ELR (cell line): ENCODE measurements around the gene SH3PXD2A.
A peak's percentile ranks its signal among the peaks of the same experiment; 100 is the strongest.

Source experiments
- DNase-seq: peaks from one replicate; pipeline ENCODE4 v3.0.0-alpha.2; 2015; ENCODE audit warnings: low read depth

The SH3PXD2A gene

DNA sequence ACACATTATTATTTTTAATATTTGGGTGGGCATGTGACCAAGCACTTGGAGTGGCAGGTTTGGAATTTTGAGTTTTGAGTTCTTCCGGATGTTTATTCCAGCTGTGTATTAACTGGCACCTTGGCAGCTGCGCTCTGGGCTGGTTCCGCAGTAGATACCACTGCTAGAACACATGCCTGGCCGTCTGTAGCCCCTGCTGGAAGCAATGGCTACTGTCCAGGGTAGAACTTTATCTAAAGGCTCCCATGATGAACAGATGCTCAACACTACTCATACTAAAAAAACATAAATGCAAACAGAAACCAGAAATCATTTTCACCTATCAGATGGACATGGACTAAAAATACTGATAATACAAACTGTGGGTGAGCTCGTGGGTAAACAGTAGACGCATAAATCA lies 19.4 kb upstream of the SH3PXD2A start:
- DNase-seq, result no peak

- DNase-seq, result peak; percentile 85
These were observed 17.0 kb upstream of the SH3PXD2A start for GRCh38 chr10:103872137-103872931.

DNA sequence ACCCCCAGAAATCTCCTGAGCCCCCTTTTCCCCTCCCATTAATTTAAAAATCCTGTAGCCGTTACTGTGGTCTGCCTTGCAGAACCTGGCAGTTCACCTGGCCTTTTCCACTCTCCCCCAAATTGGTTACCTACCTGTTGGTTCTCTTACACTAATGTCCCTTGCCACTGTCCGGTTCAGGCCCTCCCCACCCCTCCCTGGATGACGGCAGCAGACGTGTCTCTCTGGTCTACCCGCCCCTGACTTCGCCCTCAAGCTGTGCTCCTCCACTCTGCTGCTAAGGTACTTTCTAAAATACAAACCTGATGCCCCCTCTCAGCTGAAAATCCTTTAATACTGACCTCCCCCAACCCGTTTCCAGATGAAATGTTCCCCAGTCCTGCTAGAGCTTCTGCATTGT lies 15.6 kb upstream of the SH3PXD2A start:
- no peak for DNase-seq

DNA sequence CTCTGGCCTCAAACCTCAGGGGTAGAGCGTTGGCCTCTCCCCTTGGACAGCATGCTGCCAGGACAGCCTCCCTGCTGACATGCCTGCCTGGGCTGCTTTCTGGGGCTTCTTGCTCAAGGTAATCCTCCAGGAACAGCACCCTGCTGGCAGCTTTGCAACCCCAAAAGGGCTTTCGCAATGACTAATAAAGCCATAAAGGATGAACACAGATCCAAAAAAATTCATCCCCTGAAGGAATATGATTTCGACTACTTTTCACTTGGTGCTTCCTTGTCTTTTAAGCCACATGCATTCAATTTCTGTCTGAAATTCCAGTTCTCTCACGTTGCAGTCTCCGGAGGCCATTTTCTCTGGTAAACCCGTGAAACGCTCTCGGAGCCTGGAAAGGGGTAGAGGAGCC lies 15.1 kb upstream of the SH3PXD2A start:
- peak; percentile 83 for DNase-seq

- DNase-seq, result no peak
These were observed 14.0 kb upstream of the SH3PXD2A start for GRCh38 chr10:103869336-103869735.

DNA sequence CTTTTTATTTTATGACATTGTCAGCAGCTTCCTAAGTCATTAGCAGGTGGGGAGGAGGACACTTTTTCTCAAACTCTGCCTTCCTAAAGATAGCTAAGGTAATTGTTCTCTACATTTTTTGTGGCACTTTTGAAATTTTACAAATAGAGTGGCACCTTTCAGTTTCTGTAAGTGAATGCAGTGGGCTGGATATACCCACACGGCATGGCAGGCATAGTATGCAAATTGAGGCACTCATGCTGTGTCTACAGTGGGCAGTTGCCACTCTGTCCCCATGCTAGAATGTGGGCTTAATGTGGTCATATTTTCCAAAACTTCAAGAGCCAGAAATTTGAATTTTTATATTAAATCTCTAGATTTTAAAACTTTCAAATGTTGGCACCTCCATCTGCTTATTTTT lies 12.8 kb upstream of the SH3PXD2A start:
- no peak for DNase-seq

DNA sequence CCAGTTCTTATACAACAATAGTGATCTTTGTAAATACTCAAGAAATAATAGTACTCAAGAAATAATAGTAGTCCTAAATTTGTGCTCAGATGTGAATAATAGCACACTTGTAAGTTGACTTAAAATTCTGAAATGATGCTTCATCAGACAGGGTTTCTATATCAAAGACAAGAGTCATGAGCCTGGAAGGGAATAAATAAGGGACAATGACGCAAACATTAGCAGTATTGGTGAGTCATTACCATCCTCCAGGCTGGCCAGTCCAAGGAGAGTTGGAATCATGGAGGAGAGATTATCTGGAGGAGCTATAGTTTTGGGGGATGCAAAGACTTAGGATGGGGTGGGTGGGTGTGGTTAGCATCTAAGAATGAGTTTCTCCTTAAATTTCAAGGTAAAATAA lies 6.1 kb upstream of the SH3PXD2A start:
- peak; percentile 92 for DNase-seq

DNA sequence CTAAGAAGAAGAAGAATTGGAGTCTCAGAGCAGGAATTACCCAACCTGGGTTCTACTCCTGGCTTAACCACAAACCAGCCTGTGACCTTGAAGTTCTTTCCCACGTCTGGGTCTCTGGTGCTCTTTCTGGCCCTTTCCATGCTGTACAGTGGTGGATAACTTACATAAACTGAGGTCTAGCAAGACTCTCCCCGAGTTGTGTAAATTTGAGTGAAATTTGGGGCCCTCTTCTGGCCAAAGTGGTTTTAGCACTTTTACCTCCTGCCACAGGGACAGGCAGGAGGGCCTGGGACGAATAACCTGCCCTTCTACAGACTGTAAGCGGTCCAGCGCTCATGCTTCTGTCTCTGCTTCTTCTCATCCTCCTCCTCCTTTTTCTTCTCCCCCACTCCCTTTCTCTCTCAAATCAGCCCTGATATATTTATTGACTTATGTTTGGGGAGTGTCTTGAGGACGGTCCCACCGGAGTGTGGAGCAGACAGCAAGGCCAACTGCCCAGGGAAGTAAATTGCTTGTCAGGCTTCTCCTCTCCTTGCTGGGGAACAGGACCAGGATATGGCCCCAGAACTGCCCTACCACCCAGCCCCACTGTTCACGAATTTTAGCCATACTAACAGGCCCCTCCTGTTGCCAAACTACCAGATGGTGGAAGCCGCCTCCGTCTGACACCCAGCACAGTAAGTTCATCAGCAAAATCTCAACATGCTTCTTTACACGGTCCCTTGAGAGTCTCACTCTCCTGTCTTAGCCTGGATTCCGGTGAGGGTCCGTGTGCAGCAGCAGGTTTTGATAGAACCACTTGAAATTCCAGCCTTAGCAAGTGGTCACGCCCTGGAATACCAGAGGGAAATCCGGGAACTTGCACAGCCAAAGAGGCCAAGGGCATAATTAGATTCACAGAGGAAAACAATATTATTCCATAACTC lies 4.0 kb upstream of the SH3PXD2A start:
- DNase-seq, result peak; percentile 74

- DNase-seq, result no peak
These were observed 3.0 kb upstream of the SH3PXD2A start for GRCh38 chr10:103858360-103858759.

DNA sequence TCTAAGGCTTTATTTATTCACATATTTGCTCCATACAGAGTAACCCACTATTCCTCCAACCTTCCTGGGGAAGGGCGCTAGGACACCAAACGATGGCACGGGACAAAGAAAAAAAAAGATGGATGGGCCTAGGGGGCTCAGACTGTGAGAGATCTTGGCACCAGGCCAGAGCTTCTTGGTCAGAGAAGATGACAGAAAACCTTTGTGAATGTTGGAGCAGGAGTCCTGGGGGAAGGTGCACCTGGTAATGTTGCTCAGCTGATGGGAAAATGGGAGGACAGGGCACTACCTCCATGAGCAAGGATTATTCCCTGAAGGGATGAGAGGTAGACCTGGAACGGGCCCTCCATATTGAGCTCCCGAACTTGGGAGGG lies 1.4 kb upstream of the SH3PXD2A start:
- DNase-seq, result no peak

- DNase-seq, result no peak
These were observed 748 bp upstream of the SH3PXD2A start for GRCh38 chr10:103855852-103856796.

DNA sequence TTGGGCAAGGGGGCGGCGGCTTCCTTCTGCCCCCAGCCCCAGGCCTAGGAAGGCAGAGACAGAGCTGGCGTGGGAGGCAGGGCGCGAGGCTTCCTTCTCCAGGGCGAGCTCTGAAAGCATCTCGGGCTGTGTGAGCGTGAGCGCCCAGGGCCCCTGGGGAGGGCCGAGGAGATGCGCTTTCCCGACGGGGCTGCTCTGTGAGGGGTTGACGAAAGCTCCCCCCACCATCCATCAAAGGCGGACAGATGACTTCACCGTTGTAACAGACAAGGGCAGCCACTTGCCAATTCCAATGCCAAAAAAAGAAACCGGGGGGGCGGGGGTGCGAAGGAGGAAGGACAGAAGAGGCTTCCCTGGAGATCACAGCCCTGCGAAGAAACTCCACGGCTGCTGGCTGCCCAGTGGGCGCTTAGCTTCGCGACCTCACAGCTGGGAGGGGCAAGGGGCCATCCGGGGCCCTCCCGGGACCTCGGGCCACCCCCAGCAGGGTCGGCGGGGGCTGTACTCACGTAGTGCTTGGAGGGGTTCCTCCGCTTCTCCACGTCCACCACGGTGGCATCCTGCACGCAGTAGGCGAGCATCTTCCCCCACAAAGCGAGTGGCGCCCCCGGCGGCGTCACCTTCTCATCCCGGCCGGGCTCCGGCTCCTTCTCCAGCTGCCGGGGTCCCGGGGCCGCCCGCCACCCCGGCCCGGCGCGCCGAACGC lies 537 bp downstream of the SH3PXD2A start:
- peak; percentile 58 for DNase-seq

DNA sequence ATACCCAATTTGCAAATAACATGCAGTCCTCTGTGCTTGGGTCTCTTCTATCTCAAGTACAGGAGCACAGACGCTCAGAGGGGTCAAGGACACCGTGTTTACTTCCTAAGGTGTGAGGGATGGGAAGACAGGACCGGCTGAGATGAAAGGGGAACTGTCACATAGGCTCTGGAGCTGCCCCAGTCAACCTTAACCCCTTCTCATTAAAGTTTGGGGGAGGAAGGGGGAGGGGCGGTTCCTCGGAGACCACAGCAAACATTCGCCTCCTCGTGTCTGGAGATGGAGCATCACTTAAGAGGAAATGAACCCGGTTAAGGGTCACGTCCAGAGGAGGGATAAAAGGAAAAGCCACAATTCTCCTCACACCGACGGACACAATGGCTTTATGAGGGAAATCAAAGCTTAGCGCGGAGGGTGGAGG lies 1.1 kb downstream of the SH3PXD2A start:
- peak; percentile 67 for DNase-seq

- DNase-seq, result no peak
These were observed 1.7 kb downstream of the SH3PXD2A start for GRCh38 chr10:103853428-103854264.

DNA sequence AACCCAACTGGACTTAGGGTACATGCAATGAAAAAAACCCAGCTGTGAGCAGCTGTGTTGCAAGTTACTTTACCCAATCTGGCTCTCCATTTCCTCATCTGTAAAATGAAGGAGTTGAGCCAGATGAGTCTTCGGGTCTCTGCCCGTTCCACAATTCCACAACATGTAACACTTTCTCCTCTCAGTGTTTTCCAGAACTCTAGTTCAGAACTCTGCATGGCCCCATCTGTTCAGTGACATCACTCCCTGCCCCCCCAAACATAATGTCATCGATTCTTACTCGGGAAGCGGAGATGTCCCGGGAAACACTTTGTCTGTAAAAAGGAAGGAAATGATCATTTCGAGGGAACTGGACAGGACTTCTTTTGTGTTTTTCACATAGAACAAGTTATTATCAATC lies 2.5 kb downstream of the SH3PXD2A start:
- DNase-seq, result no peak

DNA sequence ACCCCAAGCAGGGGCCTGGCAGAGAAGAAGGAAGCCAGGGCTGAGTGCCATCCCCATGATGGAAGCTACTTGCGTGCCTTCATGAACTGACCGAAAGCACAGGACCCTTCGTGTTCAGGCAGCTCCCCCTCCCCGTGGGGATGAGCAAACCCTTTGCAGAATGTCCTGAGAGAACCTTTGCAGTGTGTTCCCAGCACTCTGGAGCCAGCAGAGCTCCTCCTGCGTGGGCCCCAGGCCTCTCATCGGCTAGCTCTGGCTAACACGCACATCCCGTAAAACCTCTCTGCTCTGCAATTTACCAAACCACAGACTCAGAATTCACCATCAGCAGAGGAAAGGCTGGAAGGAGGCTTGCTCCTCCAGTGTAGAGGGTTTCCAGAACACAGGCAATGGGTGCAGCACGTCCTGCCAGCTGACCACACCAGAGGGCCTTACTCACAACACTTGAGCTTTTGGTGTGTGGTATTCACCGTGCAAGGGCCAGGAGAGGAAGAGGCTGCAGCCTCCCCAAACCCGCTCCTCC lies 3.1 kb downstream of the SH3PXD2A start:
- peak; percentile 35 for DNase-seq

DNA sequence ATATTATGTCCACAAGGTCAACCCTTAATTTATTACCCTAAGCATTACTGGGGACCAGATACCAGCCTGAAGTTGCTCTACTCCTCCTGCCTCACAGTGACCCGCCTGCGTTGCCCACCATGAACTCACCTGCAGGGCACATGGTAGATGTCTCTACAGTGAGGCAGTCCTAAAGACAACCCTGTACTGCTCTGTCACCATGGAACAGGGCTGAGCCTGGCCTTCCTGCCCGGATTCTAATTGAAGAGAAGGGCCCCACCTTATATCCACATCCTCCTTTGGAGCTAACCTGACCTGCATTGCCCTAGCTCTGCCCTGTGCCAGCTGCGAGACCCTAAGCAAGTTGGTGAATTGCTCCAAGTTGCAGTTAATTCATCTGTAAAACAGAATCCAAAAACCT lies 4.1 kb downstream of the SH3PXD2A start:
- DNase-seq, result no peak

- DNase-seq, result no peak
These were observed 4.8 kb downstream of the SH3PXD2A start for GRCh38 chr10:103850572-103850895.

DNA sequence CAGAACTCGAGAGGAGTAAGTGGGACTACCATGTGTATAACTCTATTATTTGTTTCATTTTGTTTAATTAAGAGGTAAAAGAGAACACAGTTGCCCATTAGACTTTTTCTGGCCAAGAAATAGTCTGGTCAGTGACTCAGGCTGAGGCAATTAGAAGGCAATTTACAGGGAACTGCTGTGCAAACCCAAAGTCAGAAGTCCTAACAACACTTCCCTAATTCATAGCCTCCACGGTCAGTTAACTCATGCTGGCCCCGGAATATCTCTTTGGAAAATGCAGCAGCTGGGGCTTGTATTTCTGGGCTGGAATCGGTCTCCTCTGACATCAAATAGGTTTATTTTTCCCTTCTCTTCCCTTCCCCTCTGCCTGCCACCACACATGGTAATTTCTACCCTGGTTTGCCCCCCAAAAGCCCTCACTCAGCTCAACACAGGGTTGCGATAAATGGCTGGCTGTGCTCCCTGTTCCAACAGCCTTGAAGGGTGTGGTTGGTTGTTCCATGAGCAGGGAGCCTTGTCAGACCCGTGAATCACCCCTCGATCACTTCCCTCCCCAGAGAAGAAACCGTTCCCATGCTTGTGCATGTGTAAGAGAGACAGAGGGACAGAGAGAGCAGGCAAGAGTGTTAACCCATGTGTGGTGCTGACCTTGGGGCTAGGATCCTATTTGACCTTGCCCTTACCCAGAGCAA lies 5.3 kb downstream of the SH3PXD2A start:
- DNase-seq, result peak; percentile 96
